ENCODE data around the gene MUL1. TPM values are rescaled to one million over a fixed set of nuclear protein-coding genes. Genes with fewer than 3 reads are reported as not detected.
A peak's percentile ranks its signal among the peaks of the same experiment; 100 is the strongest.

Gene MUL1
- total and polyA plus RNA-seq, 2 of the 4 experiments (the other 2 are of a cell fraction) = 20.7 to 21.1 TPM

DNA sequence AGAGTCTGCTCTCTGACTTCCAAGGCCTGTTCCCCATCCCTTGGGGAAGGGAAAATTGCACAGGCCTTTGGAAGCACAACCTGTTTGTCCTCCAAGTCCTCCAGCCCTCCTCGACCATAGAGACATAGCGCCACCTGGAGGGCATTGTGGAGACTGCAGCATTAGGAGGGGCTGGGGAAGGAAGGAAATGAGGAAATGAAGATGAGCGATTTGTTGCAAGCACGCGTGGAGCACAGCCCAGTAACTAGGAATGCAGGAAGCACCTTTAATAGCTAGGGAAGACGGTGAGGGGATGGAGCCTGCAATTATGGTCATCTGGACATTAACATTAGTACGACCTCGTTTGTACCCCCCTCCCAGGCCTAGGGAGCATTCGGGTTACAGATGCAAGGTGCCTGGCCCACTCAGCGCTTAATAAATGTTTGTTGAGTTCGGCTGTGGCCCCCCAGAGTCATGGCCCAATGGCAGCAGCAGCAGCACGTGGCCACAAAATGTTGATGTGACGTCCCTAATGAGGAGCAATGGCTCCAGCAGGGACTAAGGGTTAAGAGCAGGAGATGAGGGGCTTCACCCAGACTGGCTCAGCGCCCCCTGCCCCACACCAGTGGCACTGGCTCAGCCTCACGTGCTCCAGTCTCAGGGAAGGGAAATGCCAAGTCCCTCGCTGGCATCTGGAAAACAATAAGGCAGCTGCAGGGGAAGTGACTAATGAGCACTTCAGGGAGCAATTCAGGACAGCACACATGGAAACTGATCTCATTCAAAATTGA, 13.9 kb downstream of the MUL1 start:
- TF ChIP-seq POLR2A (IDR thresholded peaks at IDR 0.05; ENCODE audit: low read depth, low read length) (peak; percentile 59; the same call in 1 of the 2 replicates), BHLHE40 (IDR thresholded peaks at IDR 0.05; ENCODE audit: low read depth, low read length) (peak; percentile 92), MAFK (IDR thresholded peaks at IDR 0.05; ENCODE audit: low read depth, low read length) (no peak), CEBPB (IDR thresholded peaks at IDR 0.05; ENCODE audit: low read depth, low read length) (no peak; the same call in 1 of the 2 replicates), SMC3 (IDR thresholded peaks at IDR 0.05; ENCODE audit: low read depth, low read length) (peak; percentile 99), MAZ (IDR thresholded peaks at IDR 0.05; ENCODE audit: borderline replicate concordance, low read depth, low read length) (peak; percentile 80; the same call in 1 of the 2 replicates), RAD21 (IDR thresholded peaks at IDR 0.05; ENCODE audit: low read length) (peak; percentile 99), NFE2L2 (IDR thresholded peaks at IDR 0.05; ENCODE audit: low read depth, low read length) (no peak)
- TF ChIP-seq, protein P1, sequence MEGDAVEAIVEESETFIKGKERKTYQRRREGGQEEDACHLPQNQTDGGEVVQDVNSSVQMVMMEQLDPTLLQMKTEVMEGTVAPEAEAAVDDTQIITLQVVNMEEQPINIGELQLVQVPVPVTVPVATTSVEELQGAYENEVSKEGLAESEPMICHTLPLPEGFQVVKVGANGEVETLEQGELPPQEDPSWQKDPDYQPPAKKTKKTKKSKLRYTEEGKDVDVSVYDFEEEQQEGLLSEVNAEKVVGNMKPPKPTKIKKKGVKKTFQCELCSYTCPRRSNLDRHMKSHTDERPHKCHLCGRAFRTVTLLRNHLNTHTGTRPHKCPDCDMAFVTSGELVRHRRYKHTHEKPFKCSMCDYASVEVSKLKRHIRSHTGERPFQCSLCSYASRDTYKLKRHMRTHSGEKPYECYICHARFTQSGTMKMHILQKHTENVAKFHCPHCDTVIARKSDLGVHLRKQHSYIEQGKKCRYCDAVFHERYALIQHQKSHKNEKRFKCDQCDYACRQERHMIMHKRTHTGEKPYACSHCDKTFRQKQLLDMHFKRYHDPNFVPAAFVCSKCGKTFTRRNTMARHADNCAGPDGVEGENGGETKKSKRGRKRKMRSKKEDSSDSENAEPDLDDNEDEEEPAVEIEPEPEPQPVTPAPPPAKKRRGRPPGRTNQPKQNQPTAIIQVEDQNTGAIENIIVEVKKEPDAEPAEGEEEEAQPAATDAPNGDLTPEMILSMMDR (conservative IDR thresholded peaks at IDR 0.05; ENCODE audit: low read depth, low read length) = peak; percentile 99
- TF ChIP-seq, protein P2, sequence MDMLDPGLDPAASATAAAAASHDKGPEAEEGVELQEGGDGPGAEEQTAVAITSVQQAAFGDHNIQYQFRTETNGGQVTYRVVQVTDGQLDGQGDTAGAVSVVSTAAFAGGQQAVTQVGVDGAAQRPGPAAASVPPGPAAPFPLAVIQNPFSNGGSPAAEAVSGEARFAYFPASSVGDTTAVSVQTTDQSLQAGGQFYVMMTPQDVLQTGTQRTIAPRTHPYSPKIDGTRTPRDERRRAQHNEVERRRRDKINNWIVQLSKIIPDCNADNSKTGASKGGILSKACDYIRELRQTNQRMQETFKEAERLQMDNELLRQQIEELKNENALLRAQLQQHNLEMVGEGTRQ (IDR thresholded peaks at IDR 0.05; ENCODE audit: low read depth, low read length) = peak; percentile 81
- H3K9ac ChIP-seq (ENCODE audit: low read depth, low read length) = no peak overlapping the region
- H2AK9ac ChIP-seq (replicated peaks; ENCODE audit: low read depth, low read length, poor library complexity) = peak overlapping the region; percentile 79
- H2AK5ac ChIP-seq (ENCODE audit: low read depth, low read length) = peak overlapping the region; percentile 78
- intact Hi-C loops (cut with micrococcal nuclease) (loop anchor here (1.0 to 2.0 kb wide), 8 partner anchors 117 to 576 kb away; no protein-coding TSS in a partner anchor), dilution Hi-C loops (cut with HindIII; ENCODE audit: low sequenced_read_pairs, unreplicated experiment) (no loop called here), in situ Hi-C loops (cut with MboI; ENCODE audit: low sequenced_read_pairs) (loop anchor here (5.0 to 10.0 kb wide), 3 partner anchors 117 to 579 kb away; no protein-coding TSS in a partner anchor)
- peaks cover 0 to 8% of the 10 kb centered on the region in 2 experiments; a peak in 1 of 4 replicates for H3K79me1 ChIP-seq (ENCODE audit: low read depth in 1 of 2, low read length in 2 of 2)
- peak overlapping the region; percentile 76 for H2BK5ac ChIP-seq (ENCODE audit: low read depth, low read length, poor library complexity, severe bottlenecking)
- H2BK120ac ChIP-seq (ENCODE audit: low read depth, low read length) = peak overlapping the region; percentile 79
- H3K9me3 ChIP-seq (ENCODE audit: control insufficient read depth, insufficient read depth, low read length) = no peaks in the 10 kb centered on the region
- peak overlapping the region; percentile 13; the same call in 1 of the 2 replicates for H4K5ac ChIP-seq (ENCODE audit: low read depth, low read length)
- H4K20me1 ChIP-seq (ENCODE audit: insufficient read depth, low read length) = peaks cover 10% of the 10 kb centered on the region; the same call in 1 of the 2 replicates
- peak overlapping the region; percentile 24 to 80; a peak in 3 of 4 replicates for H4K8ac ChIP-seq (ENCODE audit: low read depth in 2 of 2, low read length in 2 of 2)
- H3K36me3 ChIP-seq (ENCODE audit: control insufficient read depth, insufficient read depth, low read length) = peaks cover 4% of the 10 kb centered on the region
- H4K91ac ChIP-seq (ENCODE audit: insufficient read depth, low read depth, low read length) = peak overlapping the region; percentile 76
- H3K27ac ChIP-seq (ENCODE audit: insufficient read depth, low read length) = peak overlapping the region; percentile 38
- peaks cover 17% of the 10 kb centered on the region for H3K9me1 ChIP-seq (ENCODE audit: insufficient read depth, low read length)
- peak overlapping the region; percentile 52 for H3K4me2 ChIP-seq (ENCODE audit: low read depth, low read length)
- H3K4ac ChIP-seq (ENCODE audit: low read depth, low read length) = peak overlapping the region; percentile 79
- peak overlapping the region; percentile 87 for H2AFZ ChIP-seq (replicated peaks; ENCODE audit: low read length, poor library complexity)
- peak overlapping the region; percentile 62; the same call in 1 of the 2 replicates for H3K14ac ChIP-seq (replicated peaks; ENCODE audit: low read depth, low read length)
- DNase-seq (peak; percentile 88), ATAC-seq (ENCODE audit: low read depth) (peak; percentile 68)
- no peak overlapping the region for H3K4me3 ChIP-seq (ENCODE audit: insufficient read depth, low read depth, low read length)
- CTCF ChIA-PET = interaction anchor here (0.6 to 2.2 kb wide), 12 partner anchors 10 to 328 kb away, joined by 3 to 14 read pairs (median 3); no protein-coding TSS in a partner anchor
- peak overlapping the region; percentile 82 for H2BK20ac ChIP-seq (ENCODE audit: low read depth, low read length)
- no TSS peak for BruUV-seq (replicated peaks)
- H3K4me1 ChIP-seq (ENCODE audit: control insufficient read depth, insufficient read depth, low read length) = peaks cover 19% of the 10 kb centered on the region
- POLR2A ChIA-PET (ENCODE audit: unreplicated experiment) = interaction anchor here (0.6 to 1.4 kb wide), 2 partner anchors 8 to 1052 kb away, joined by 3 to 5 read pairs; partner anchors contain the start of gene CAMK2N1
- H3K18ac ChIP-seq (ENCODE audit: low read depth, low read length) = peak overlapping the region; percentile 13; the same call in 1 of the 2 replicates
- peak overlapping the region; percentile 70; the same call in 2 of the 3 replicates for H2BK15ac ChIP-seq (ENCODE audit: low read depth, low read length)
- H3K56ac ChIP-seq (ENCODE audit: extremely low read depth, insufficient read depth, low read length) = peak overlapping the region; percentile 17; the same call in 1 of the 2 replicates
- 0% methylated on average over 1 of the region's 16 CpGs; no CpG with 5 or more reads in 1 of the 2 experiments for WGBS, 2 experiments (ENCODE audit: extremely low coverage in 2 of 2, insufficient read length in 1 of 2)
- 0 out of 2 replicates have a peak overlapping the region, but pooled peaks have one; percentile 40 for H3K23ac ChIP-seq (ENCODE audit: low read depth, low read length)
- H3K27me3 ChIP-seq (ENCODE audit: control insufficient read depth, insufficient read depth, low read length) = no peaks in the 10 kb centered on the region

Measured in IMR-90 (cell line).